ENCODE measurements around the gene USP10.

USP10 gene

GRCh38 chr16:84823926-84824325, 124.1 kb downstream of the USP10 start:
- no peak for DNase-seq (ENCODE audit: low read depth)

GRCh38 chr16:84825896-84826557, 126.2 kb downstream of the USP10 start:
- no peak for DNase-seq (ENCODE audit: low read depth)

GRCh38 chr16:84826558-84826941, 126.8 kb downstream of the USP10 start:
- DNase-seq (ENCODE audit: low read depth), result no peak

- no peak for DNase-seq (ENCODE audit: low read depth)
Measured at GRCh38 chr16:84827131-84827574, 127.4 kb downstream of the USP10 start.

GRCh38 chr16:84827897-84828296, 128.1 kb downstream of the USP10 start:
- no peak for DNase-seq (ENCODE audit: low read depth)

GRCh38 chr16:84828322-84828721, 128.5 kb downstream of the USP10 start:
- DNase-seq (ENCODE audit: low read depth), result no peak

Measured in GM04504 (cell line).